ENCODE results near the gene FUBP1.
"Not testable (repeated sequence)": the region's sequence is repeated elsewhere in the genome, so short reads cannot be mapped to it uniquely, and the experiment has no call there.

Gene FUBP1

GRCh38 chr1:77987919-77988318 is 9.0 kb upstream of the FUBP1 start:
- no peak for DNase-seq

GRCh38 chr1:77986810-77987209 is 7.9 kb upstream of the FUBP1 start:
- DNase-seq = no peak

DNA sequence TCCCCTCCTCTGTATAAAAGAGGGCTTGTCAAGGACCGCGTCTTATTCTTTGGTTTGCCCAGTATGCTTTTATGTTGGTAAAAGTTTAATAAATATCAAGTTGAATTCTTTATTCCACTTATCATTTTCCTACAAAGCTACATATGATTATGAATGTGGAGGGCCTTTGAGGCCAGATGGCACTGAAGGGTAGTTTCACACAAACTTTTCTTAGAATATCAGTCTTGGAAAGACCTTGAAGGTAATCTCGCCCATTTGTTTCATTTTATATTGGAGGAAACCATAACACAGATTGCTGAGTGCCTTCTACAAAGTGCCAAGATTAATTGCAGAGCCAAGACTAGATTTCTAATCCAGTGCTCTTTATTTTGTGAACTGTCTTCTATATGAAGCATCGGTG is 5.8 kb upstream of the FUBP1 start:
- no peak for DNase-seq

- no peak for DNase-seq
These were observed 5.1 kb upstream of the FUBP1 start for GRCh38 chr1:77983997-77984355.

DNA sequence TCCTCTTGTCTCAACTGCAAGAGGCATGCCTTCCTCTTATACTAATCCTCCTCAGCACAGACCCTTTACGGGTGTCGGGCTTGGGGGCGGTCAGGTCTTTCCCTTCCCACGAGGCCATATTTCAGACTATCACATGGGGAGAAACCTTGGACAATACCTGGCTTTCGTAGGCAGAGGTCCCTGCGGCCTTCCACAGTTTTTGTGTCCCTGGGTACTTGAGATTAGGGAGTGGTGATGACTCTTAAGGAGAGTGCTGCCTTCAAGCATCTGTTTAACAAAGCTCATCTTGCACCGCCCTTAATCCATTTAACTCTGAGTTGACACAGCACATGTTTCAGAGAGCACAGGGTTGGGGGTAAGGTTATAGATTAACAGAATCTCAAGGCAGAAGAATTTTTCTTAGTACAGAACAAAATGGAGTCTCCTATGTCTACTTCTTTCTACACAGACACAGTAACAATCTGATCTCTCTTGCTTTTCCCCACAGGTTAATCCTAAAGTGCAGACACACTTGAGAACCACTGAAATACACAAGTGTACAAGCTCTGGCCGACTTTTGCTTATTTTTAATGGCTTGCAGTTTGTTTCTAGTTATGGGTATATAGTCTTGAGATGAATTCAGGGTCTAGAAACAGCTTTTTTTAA is 4.6 kb upstream of the FUBP1 start:
- DNase-seq = not testable (repeated sequence)

DNA sequence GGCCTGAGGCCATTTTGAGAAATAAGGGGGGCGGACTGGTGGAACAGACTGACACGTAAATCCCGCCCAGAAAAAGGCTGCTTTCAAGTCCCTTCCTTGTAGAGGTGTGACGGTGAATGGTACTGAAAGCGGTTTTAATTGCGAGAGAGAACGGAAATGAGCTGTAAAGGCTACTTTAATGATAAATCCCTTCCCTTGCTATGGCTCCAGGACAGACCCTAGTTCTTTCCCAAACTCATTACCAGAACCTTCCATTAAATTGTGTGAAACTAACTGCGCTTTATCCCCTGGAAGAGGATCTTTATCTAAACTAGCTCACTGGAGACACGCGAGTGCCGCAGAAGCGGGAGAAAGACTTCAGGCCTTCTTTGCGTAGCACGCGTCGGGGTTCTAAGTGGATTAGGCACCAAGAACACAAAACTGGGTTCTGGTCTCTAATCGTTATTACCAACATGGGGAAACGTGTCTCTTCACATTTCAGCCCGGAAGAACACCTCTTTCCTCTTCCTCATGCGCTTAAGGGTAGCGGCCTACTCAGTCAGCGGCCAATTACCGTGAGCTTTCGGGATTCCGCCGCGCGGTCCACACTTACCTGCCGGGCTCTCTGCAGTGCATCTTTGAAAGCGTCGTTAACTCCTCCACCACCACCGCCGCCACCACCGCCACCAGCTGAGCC is 441 bp downstream of the FUBP1 start:
- peak; percentile 76 for DNase-seq

DNA sequence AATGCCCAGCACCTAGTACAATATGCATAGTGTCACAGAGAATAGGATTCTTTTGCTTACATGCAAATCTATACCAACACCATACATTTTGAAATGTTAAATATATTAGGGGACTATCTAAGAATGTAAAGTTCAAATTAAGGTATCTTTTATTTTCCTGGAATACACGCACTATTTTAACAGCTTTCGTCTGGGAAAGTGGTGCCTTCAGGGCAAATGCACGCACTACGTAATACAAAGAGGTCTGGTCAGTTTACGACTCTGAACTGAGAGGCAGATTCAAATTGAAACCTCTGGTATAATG is 931 bp downstream of the FUBP1 start:
- no peak for DNase-seq

- no peak for DNase-seq
These were observed 2.3 kb downstream of the FUBP1 start for GRCh38 chr1:77976433-77977076.

GRCh38 chr1:77975907-77976306 is 3.0 kb downstream of the FUBP1 start:
- no peak for DNase-seq

- no peak for DNase-seq
These were observed 3.5 kb downstream of the FUBP1 start for GRCh38 chr1:77975386-77975785.

DNA sequence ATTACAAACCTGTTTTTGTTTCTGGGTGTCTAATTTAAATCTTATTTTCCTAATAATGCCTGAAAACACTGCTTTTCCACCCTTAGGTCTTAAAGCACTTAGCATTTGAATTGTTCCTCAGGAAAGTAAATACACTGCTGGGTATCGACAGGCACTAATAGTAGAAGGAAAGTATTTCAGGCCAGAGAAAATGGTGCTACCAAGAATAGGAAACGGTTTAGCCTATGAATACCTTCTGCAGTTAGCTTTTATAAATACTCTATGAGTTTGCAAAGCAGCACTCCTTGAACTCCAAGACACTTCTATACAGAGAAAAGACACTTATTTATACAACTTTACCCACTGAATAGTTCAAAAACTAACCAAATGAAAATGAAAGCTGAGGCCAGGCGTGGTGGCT is 6.8 kb downstream of the FUBP1 start:
- no peak for DNase-seq

GRCh38 chr1:77970192-77970591 is 8.7 kb downstream of the FUBP1 start:
- DNase-seq = no peak

- DNase-seq = no peak
These were observed 12.6 kb downstream of the FUBP1 start for GRCh38 chr1:77966291-77966690.

DNA sequence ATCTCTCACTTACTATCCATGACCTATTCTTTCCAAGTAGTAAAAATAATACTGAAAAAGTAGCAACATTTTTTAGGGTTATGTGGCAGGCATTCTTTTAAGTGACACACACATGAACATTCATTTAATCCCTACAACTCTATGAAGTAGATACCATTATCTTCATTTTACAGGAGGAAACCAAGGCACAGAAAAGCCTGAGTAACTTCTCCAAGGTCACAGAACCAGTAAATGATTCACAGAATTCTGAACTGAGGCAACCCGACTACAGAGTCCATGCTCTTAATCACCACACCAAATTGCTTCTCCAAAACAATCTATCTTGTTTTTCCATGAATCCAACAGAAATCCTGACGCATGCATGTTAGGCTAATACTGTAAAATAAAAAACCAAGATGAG is 17.5 kb downstream of the FUBP1 start:
- no peak for DNase-seq

- DNase-seq = no peak
These were observed 20.0 kb downstream of the FUBP1 start for GRCh38 chr1:77958850-77959249.

- DNase-seq = no peak
These were observed 20.5 kb downstream of the FUBP1 start for GRCh38 chr1:77958391-77958790.

DNA sequence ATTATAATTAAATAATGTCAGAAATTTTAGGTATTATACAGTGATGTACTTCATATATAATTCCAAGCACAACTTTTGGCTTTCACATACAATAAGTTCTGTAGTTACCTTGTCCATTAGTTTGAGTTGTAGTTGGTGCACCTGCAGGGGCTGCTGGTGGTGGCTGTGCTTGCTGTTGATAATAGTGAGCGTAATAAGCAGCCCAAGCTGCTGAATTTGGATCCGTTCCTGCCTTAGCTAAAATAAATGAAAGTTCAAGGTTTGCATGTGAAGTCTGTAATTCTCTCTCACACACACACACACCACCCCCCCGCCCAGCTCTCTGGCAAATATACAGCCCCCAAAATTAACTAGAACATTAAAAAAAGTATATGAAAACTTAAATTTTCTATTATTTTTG is 22.4 kb downstream of the FUBP1 start:
- no peak for DNase-seq

DNA sequence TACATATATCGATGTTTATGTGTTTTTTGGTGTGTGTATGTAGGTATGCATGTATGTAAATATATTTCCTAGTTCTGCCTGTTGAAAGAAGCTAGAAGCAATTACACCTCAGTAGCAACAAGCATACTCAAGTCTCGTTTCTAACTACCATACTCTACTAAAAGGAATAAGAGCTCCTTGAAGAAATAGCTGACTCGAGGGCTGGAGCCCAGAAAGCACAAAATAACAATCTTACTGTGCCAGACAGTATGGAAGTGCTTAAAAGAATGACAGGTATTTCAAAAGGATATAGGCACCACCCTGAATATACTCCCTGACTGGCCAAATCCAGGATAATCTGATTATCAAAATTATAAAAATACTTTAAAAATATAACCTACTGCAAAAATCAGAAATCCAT is 23.2 kb downstream of the FUBP1 start:
- no peak for DNase-seq

DNA sequence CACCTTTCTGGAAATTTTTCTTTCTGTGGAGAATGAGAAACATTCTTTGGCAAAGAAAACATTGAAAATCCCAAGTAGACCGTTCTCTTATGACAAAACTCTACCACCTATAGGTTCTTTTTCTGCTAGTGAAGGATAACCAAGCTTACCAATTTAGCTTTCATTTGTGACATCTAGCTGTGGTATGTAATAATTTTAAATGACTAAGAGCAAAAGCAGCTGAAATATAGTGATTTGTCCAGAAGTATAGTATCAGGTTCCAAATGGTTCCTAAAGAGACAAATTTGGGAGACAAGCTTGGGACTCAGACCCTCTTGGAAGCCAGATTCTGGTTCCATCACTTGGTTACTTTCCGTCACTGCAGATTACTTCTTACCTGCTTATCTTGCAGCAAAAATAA is 24.4 kb downstream of the FUBP1 start:
- DNase-seq = no peak

- no peak for DNase-seq
These were observed 25.0 kb downstream of the FUBP1 start for GRCh38 chr1:77953907-77954306.

DNA sequence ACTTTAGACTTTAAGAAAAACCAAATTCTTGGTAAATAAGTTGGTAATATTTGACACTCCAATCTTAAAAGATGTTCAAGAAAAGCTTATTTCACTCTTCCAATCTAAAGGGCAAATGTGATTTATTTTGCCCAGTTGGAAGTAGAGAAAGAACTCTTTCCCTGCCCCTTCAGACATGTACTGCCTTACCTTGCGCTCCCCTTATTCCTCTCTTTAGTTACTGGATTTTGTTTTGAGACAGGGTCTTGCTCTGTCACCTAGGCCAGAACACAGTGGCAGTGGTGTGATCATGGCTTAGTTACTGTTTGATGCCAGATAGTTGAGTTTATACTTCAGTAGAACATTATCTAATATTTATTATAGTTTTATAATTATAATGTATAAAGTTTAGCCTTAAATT is 27.5 kb downstream of the FUBP1 start:
- DNase-seq = no peak

- DNase-seq = no peak
These were observed 28.0 kb downstream of the FUBP1 start for GRCh38 chr1:77950873-77951272.

GRCh38 chr1:77948841-77949424 is 29.9 kb downstream of the FUBP1 start:
- no peak for DNase-seq

DNA sequence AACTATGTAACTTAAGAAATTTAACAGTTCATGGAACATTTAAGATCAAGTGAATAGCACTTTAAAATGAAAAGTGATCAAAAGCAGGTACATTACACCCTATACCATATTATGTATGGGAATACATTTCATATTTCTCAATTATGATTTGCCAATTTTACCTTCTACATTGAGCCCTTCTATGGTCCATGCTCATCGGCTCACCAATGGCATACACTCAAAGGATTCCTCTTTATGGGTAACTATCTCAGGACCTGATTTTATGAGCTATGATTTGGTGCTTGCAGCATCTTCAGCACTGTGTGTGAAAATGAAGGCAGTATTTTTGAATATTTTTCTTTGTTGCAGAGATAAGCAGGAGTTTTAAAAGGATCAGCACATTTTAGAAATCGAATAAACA is 33.5 kb downstream of the FUBP1 start:
- no peak for DNase-seq

Measured in NCI-H1092 treated with DMSO at 0.1 percent for 48 hours (cell line).